IPS DF 19.7 (cell line): ENCODE measurements around the gene LRRC34.

Source experiments
- DNase-seq: peaks from one replicate; pipeline ENCODE4 v3.0.0-alpha.2; 2013; ENCODE audit warnings: low read depth, low spot score

Gene LRRC34

DNA sequence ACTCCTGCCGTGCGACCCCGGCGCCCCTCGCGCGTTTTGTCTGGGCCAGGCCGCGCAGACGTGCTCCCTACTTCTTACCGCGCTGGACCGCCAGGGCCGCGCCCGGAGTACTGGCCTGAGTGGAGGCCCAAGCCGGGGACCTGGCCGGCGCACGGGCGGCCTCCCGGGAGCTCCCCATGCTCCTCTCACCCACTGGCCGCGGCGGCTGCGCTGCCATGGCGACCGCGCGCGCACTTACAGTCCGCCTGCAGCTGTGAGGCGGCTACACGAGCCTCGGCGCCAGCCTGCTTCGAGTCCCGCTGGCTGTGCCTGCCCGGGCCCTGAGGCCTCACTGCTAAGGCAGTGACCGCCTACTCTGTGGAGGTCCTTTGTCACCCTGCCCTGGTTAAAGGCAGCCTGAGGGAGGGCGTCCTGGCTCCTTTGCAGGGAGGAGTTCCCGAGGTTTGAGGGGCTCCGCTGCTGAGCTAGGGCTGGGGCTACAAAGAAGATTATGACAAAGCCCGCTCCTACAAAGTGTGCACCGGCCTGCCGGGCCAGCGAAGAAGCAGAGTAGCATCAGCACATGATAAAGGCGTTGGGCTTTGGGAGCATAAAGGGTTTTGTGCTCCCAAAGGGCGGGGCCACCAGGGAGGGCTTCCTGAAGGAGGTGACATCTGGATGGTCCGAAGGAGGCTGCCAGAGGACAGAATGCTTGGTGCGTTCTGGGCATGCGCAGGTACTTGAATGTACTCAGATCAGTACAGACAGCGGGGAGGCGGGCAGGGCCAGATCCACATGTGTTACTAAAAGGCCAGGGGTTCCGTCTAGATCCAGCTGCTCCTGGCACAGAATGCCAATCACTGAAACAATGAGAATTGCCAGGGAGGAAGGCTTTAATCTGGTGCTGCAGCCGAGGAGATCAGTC lies at the start of gene LRRC34, which contains the start of gene LRRIQ4:
TSS of gene LRRC34 (minus strand) at position 573 of the 904 bp plus-strand sequence. CDS start at position 217, 356 bp downstream.
TSS of gene LRRIQ4 (plus strand) at position 539 of the 904 bp plus-strand sequence. CDS start 9,052 bp downstream, outside the sequence.
- no peak for DNase-seq

- DNase-seq, result peak; percentile 28
These were observed 49.2 kb upstream of the LRRC34 start for GRCh38 chr3:169861871-169862270.

DNA sequence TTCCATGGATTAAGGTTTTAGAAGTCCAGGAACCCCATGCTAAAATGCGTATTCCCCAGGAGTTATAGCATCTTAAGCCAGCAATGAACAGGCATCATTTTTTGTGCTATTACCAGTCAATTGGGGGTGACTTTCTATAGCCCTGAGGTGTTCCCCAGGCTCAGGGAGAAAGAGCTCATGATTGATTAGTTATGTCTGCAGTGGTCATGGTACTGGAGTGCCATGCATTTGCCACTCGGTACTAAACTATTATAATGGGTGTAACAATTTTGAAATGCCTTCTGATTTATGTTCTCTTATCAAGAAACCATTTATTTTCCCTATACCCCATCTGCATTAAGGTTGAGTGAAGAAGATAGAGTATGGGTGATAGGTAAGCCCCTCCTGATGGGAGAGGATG lies 45.1 kb upstream of the LRRC34 start:
- DNase-seq, result no peak

GRCh38 chr3:169855514-169855913 lies 42.8 kb upstream of the LRRC34 start:
- DNase-seq, result no peak

- DNase-seq, result no peak
These were observed 37.9 kb upstream of the LRRC34 start for GRCh38 chr3:169850618-169851017.

GRCh38 chr3:169848741-169849140 lies 36.0 kb upstream of the LRRC34 start:
- DNase-seq, result no peak

- DNase-seq, result no peak
These were observed 35.2 kb upstream of the LRRC34 start for GRCh38 chr3:169847896-169848295.

DNA sequence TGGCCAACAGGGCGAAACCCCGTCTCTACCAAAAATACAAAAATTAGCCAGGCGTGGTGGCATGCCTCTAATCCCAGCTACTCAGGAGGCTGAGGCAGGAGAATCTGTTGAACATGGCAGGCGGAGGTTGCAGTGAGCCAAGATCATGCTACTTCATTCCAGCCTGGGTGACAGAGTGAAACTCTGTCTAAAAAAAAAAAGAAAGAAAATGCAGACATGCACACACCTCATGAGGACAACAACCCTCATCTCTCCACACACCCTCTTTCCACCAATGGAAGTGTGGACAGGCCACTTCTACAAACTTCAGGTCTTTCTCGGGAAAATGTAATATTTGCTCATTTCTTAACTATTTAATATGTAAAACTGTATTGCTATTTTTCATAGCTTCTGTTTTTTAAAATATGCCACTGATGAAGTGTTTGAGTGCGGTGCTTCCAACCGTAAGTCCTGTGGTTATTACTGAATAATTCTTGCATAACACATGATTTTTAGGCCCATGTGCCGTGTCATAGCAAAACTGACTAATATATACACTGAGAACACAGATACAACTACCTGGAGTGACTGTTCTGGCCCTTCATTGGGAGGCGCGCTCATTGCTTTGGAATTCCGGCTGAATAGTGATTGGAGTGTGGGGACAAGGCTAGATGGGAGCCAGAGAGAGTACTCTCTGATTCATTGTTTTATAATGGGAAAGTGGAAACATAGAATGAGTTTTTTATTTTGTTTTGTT lies 33.9 kb upstream of the LRRC34 start:
- no peak for DNase-seq

DNA sequence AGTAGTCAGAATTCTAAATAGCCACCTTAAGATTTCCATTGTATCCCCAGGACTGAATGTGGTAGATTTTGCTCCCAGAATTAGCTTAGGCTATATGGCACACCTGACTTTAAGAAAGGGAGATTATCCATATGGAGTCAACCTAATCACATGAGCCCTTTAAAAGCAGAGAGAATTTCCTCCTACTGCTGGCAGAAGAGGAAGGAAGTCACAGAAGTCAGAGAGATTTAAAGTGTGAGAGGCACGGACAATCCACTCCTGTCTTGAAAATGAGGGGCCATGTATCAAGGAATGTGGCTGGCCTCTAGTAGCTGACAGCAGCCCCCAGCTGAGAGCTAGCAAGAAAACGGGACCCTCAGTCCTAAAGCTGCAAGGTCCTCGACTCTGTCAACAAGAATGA lies 30.3 kb upstream of the LRRC34 start:
- no peak for DNase-seq

- no peak for DNase-seq
These were observed 28.5 kb upstream of the LRRC34 start for GRCh38 chr3:169841171-169841570.

- DNase-seq, result no peak
These were observed 25.9 kb upstream of the LRRC34 start for GRCh38 chr3:169838511-169839030.

GRCh38 chr3:169836942-169837275 lies 24.2 kb upstream of the LRRC34 start:
- DNase-seq, result no peak

- DNase-seq, result no peak
These were observed 23.6 kb upstream of the LRRC34 start for GRCh38 chr3:169836078-169836941.

- DNase-seq, result no peak
These were observed 22.8 kb upstream of the LRRC34 start for GRCh38 chr3:169835533-169835932.

DNA sequence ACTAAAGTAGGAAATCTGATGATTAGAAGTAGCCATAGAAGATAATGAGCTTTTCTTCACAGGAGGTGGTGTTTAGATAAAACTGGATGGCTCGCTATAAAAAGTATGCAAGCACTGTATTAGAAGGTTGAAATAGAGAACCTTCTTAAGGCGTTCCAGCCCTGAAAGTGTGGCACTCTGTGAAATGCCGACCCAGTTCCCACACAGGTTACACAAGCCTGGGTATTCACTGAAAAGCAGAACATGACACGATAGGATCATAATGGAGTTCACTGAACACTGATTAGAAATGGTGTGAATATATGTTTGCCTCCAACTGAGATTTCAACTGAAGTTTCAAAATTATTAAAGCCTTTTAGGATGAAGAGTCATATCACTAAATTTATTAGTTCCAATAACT lies 15.0 kb upstream of the LRRC34 start:
- DNase-seq, result no peak

GRCh38 chr3:169825316-169825715 lies 12.6 kb upstream of the LRRC34 start:
- no peak for DNase-seq

- DNase-seq, result no peak
These were observed 10.3 kb upstream of the LRRC34 start for GRCh38 chr3:169822983-169823382.

DNA sequence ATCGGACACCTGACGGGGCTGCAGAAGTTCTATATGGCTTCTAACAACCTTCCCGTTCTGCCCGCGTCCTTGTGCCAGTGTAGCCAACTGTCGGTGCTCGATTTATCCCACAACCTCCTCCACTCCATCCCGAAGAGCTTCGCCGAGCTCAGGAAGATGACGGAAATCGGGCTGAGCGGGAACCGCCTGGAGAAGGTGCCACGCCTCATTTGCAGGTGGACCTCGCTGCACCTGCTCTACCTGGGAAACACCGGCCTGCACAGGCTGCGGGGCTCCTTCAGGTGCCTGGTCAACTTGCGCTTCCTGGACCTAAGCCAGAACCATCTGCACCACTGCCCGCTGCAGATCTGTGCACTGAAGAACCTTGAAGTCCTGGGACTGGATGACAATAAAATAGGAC lies 9.8 kb upstream of the LRRC34 start:
- no peak for DNase-seq

DNA sequence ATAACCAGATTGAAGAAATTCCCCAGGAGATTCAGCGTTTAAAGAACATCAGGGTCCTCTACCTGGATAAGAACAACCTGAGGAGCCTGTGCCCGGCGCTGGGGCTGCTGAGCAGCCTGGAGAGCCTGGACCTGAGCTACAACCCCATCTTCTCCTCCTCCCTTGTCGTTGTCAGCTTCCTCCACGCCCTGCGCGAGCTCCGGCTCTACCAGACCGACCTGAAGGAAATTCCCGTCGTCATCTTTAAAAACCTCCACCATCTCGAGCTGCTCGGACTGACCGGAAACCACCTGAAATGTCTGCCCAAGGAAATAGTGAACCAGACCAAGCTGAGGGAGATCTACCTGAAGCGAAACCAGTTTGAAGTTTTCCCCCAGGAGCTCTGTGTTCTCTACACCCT lies 9.4 kb upstream of the LRRC34 start:
- DNase-seq, result no peak

DNA sequence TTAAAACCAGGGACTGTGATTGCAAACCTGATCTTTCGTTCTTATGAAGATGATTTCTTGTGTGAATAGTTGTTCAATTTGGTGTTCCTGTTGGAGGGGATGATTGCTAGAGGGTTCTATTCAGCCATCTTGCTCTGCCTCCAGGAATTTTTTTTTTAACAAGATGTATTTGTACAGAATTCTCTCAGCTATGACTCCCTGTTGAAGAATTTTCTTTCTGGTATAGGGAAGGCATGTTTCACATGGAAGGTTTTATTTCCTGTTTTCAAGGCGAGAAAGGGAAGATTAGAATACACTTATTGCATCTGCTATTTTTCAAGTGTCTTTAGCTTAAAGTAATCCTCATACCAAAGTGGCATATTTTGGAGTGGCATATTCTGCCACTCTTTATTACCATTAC lies 5.6 kb upstream of the LRRC34 start:
- DNase-seq, result no peak

GRCh38 chr3:169815590-169816150 lies 3.0 kb upstream of the LRRC34 start:
- no peak for DNase-seq
